Kidney epithelial cell (primary cell): ENCODE data around the gene CALM3. TPM values are rescaled to one million over a fixed set of nuclear protein-coding genes. Genes with fewer than 3 reads are reported as not detected.
A peak's percentile ranks its signal among the peaks of the same experiment; 100 is the strongest.

Source experiments
- DNase-seq: peaks from one replicate; pipeline ENCODE4 v3.0.0-alpha.2; 2010; ENCODE audit warnings: low read depth
- H3K27me3 ChIP-seq: 2 replicates; pipeline ENCODE4 v1.6.0; 2011; ENCODE audit warnings: low read length; ENCODE audit not compliant: control insufficient read depth, insufficient read depth
- H3K36me3 ChIP-seq: 2 replicates; pipeline ENCODE4 v1.5.1; 2011; ENCODE audit warnings: low read length; ENCODE audit not compliant: control insufficient read depth, insufficient read depth
- H3K4me3 ChIP-seq: 2 replicates; pipeline ENCODE4 v1.5.1; 2011; ENCODE audit warnings: low read depth, mild to moderate bottlenecking, control low read depth, low read length
- total RNA-seq: library from RNA; depleted of rRNA; stranded (reverse); fragments of >200 nt; gene quantifications from 2 replicates; pipeline ENCODE4 v1.2.3, GENCODE V29; 2015
- TF ChIP-seq, protein P1 (sequence below): IDR thresholded peaks from 2 replicates; pipeline ENCODE4 v1.5.1; 2011; ENCODE audit warnings: mild to moderate bottlenecking, moderate library complexity, low read length, control low read depth, inconsistent platforms; ENCODE audit not compliant: insufficient read depth, poor library complexity, severe bottlenecking

Gene CALM3
- total RNA-seq, 1 donor from 2014 or later: 127 TPM

DNA sequence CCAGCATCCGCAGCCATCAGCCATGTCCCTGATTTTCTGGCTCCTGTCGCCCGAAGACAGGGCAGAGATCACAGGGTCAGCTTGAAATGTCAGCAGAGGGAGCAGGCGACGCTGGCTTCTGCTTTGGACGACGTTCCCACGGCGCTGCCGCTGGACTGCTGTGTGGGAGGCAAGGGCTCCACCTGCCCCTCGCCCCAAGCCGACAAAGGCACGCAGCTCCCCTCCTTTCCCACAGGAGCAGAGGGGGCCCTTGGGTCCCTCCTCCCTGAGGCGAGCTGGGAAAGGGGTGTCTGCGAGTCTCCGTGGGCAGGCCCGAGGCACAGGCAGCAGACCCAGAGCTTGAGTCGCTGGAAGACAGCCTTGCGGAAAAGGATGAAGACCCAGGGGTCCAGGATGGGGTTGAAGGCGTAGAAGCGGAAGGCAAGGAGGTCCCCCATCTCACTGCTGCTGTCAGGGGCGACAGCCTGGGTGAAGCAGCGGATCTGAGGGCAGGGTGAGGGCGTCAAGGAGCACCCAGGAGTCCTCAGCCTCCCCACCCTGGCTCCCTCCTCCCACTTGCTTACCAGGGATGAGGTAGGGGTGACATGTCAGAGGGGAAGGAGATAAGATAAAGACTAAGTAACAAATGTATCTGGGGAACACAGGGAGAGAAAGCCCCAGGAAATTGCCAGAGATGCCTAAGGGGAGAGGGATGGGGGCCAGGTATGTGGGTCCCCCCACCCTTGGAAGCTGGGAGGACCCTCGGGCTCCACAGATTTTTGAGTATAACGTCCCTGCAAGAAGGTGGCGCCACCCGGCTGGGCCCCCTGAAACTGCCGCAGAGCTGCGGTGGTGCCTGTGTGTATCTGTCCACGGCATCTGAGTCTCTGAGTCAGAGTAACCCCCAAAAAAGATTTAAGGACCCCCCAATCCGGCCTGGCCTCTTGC, 20.3 kb downstream of the CALM3 start:
- no peaks in the 10 kb centered on the region for H3K36me3 ChIP-seq
- TF ChIP-seq, protein P1, sequence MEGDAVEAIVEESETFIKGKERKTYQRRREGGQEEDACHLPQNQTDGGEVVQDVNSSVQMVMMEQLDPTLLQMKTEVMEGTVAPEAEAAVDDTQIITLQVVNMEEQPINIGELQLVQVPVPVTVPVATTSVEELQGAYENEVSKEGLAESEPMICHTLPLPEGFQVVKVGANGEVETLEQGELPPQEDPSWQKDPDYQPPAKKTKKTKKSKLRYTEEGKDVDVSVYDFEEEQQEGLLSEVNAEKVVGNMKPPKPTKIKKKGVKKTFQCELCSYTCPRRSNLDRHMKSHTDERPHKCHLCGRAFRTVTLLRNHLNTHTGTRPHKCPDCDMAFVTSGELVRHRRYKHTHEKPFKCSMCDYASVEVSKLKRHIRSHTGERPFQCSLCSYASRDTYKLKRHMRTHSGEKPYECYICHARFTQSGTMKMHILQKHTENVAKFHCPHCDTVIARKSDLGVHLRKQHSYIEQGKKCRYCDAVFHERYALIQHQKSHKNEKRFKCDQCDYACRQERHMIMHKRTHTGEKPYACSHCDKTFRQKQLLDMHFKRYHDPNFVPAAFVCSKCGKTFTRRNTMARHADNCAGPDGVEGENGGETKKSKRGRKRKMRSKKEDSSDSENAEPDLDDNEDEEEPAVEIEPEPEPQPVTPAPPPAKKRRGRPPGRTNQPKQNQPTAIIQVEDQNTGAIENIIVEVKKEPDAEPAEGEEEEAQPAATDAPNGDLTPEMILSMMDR: peak; percentile 2

DNA sequence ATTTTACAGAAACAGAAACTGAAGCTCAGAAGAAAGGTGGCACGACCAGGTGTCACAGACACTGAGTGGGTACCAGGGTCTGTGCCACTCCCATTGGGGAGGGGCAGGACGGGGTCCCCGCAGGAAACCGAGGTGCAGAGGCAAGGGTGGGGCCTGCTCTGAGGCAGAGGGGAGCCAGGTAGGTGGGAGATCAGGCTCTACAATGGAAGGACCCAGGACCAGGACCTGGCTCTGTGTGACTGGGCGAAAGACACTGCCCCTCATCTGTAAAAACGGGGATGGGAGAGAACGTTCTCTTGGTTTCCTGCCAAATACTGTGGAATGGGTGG, 21.0 kb downstream of the CALM3 start:
- TF ChIP-seq, protein P1: no peak
- H3K4me3 ChIP-seq: no peak overlapping the region
- DNase-seq: no peak

More for the DNA sequence above, 20.3 kb downstream of the CALM3 start:
- DNase-seq: no peak
- H3K4me3 ChIP-seq: no peak overlapping the region
- peaks cover 8% of the 10 kb centered on the region for H3K27me3 ChIP-seq

DNA sequence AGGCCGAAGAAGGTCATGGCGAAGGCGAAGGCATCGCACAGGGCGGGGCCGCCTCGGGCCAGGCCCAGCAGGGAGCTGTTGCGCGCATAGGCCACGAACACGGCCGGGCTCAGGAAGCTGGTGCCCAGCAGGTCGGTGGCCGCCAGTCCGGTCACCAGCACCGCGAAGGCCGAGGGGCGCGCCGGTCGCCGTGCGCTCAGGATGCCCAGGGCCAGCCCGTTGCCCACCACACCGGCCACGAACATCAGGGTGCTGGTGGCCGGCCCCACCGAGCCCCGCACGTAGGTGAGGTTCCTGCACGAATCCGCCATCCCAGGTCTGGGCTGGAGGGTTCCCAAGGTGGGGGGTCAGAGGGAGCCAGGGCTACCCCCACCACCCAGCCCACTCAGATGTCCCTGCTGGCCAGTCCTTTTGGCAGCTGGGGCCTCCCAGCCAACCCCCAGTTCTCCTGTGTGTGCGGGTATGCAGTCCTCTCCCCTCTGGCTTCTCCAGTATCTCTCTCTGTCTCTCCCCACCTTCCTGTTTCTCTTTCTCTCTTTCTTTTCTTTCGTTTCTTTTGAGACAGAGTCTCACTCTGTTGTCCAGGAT, 22.9 kb downstream of the CALM3 start:
- no peak overlapping the region for H3K4me3 ChIP-seq
- H3K27me3 ChIP-seq: peaks cover 11% of the 10 kb centered on the region
- TF ChIP-seq, protein P1: no peak
- H3K36me3 ChIP-seq: no peaks in the 10 kb centered on the region
- no peak for DNase-seq

More for the DNA sequence above, 21.0 kb downstream of the CALM3 start:
- H3K27me3 ChIP-seq: peaks cover 8% of the 10 kb centered on the region
- H3K36me3 ChIP-seq: no peaks in the 10 kb centered on the region

DNA sequence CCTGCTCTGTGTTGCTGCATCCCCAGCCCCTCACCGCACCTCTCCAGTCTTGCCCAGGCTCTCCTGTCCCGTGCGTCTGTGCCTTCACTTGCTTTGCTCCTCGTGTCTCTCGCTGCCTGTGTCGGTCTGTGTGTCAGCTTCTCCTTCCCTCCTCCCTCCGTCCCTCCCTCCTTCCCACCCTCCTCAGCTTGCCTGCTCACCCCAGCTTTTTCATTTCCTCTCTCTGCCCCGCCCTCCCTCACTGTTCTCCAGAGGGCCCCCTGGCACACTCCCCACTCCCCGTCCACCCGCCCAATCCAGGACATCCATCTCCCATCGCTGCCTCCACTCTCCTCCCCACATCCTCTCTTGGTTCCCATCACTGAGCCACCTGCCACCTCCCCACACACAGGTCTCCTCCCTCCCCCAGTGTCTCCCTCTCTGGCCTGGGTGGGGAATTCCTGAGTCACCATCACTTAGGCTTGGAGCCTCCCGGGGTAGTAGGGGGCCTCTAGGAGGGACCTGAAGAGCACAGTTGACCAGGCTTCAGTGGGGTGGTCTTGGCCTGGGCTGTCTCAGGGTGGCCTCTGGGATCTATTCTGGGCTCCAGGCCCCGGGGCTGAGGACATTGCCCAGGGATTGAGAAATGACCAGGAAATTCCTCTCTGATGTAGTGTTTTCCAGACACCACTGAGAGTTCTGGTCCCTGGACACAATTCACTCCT, 24.0 kb downstream of the CALM3 start, which contains the start of gene PTGIR:
TSS of gene PTGIR (minus strand) at position 132 of the 704 bp plus-strand sequence. CDS start 864 bp downstream, outside the sequence.
- no peaks in the 10 kb centered on the region for H3K36me3 ChIP-seq
- H3K4me3 ChIP-seq: no peak within 1 kb of the TSS
- no peak for DNase-seq
- peaks cover 11% of the 10 kb centered on the region for H3K27me3 ChIP-seq
- TF ChIP-seq, protein P1: no peak

DNA sequence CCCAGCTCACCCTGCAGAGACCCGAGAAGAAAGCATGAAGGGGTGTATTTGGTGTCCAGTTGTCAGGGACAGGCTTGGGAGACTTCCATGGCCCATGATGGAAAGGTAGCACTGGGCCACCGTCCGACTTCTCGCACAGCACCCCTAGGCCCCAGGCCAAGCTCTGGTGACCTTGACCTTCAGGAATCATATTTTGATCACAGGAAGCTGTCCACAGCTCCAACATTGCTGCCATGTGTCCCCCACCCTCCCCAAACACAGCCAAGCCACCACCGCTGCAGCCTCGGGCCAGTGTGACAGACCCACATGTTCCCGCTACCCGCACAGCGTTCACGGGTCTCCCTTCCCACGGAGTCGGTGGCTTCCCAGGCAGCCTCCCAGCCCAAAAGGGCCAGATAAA, 24.6 kb downstream of the CALM3 start:
- H3K4me3 ChIP-seq: no peak overlapping the region
- no peaks in the 10 kb centered on the region for H3K36me3 ChIP-seq
- H3K27me3 ChIP-seq: peaks cover 12% of the 10 kb centered on the region
- TF ChIP-seq, protein P1: no peak
- no peak for DNase-seq
